Stomach (tissue), 4 donors: ENCODE data around the gene OASL.

ENCODE experiments used
- CTCF ChIP-seq, 7 experiments: fragments of 450-650 bp in 4 of 7; fragments of 200-600 bp in 3 of 7; sonication (generic) in 3 of 7; IDR thresholded peaks; one replicate each; pipeline ENCODE4 v1.5.1; 2016 to 2019; ENCODE audit warnings: antibody characterized with exemption in 7 of 7, control low read depth in 2 of 7, mild to moderate bottlenecking in 1 of 7
- EP300 ChIP-seq: sonication (generic); formaldehyde crosslinking; IDR thresholded peaks from one replicate; pipeline ENCODE4 v1.6.1; 2017; ENCODE audit warnings: antibody characterized with exemption
- POLR2A ChIP-seq, 4 donors: fragments of 450-650 bp; IDR thresholded peaks; one replicate each; pipeline ENCODE4 v1.6.1; 2016; ENCODE audit warnings: antibody characterized with exemption in 4 of 4, control low read depth in 2 of 4, mild to moderate bottlenecking in 1 of 4, moderate library complexity in 1 of 4
- POLR2AphosphoS5 ChIP-seq, 3 donors: sonication (generic); formaldehyde crosslinking; IDR thresholded peaks; one replicate each; pipeline ENCODE4 v1.6.1; 2016; ENCODE audit warnings: antibody characterized with exemption in 3 of 3

- TF ChIP-seq CTCF (IDR thresholded peaks at IDR 0.05) (no peak), POLR2AphosphoS5 (IDR thresholded peaks at IDR 0.05) (no peak), POLR2A (IDR thresholded peaks at IDR 0.05) (no peak), EP300 (no peak)
Observed at GRCh38 chr12:120997448-120997847, 41.6 kb downstream of the OASL start.
